ENCODE results near the gene CNGA1.
"Not testable (repeated sequence)": the region's sequence is repeated elsewhere in the genome, so short reads cannot be mapped to it uniquely, and the experiment has no call there.

Gene CNGA1

GRCh38 chr4:48010906-48011305, 5.6 kb downstream of the CNGA1 start:
- not testable (repeated sequence) for H3K4me1 ChIP-seq (ENCODE audit: control insufficient read depth, insufficient read depth, low read length); DNase-seq (ENCODE audit: low read depth); H3K36me3 ChIP-seq (ENCODE audit: control insufficient read depth, insufficient read depth, low read length, severe bottlenecking); H3K27me3 ChIP-seq (replicated peaks; ENCODE audit: control insufficient read depth, insufficient read depth, low read length); H3K4me3 ChIP-seq (ENCODE audit: low read length); H3K9ac ChIP-seq (ENCODE audit: low read length)
- H3K9me3 ChIP-seq (ENCODE audit: control insufficient read depth, low read length): peaks cover 29% of the 10 kb centered on the region

- H3K9ac ChIP-seq (ENCODE audit: low read length): no peak overlapping the region
- H3K4me3 ChIP-seq (ENCODE audit: low read length): no peak overlapping the region
- peaks cover 32% of the 10 kb centered on the region for H3K9me3 ChIP-seq (ENCODE audit: control insufficient read depth, low read length)
- no peaks in the 10 kb centered on the region for H3K36me3 ChIP-seq (ENCODE audit: control insufficient read depth, insufficient read depth, low read length, severe bottlenecking)
- no peak for DNase-seq (ENCODE audit: low read depth)
- no peaks in the 10 kb centered on the region for H3K27me3 ChIP-seq (replicated peaks; ENCODE audit: control insufficient read depth, insufficient read depth, low read length)
- no peaks in the 10 kb centered on the region for H3K4me1 ChIP-seq (ENCODE audit: control insufficient read depth, insufficient read depth, low read length)
Observed at GRCh38 chr4:48008021-48008596, 8.4 kb downstream of the CNGA1 start.

- Histone ChIP-seq H3K27me3 (replicated peaks; ENCODE audit: control insufficient read depth, insufficient read depth, low read length) (no peaks in the 10 kb centered on the region), H3K9ac (ENCODE audit: low read length) (no peak overlapping the region), H3K36me3 (ENCODE audit: control insufficient read depth, insufficient read depth, low read length, severe bottlenecking) (no peaks in the 10 kb centered on the region), H3K4me1 (ENCODE audit: control insufficient read depth, insufficient read depth, low read length) (no peaks in the 10 kb centered on the region), H3K9me3 (ENCODE audit: control insufficient read depth, low read length) (peaks cover 32% of the 10 kb centered on the region), H3K4me3 (ENCODE audit: low read length) (no peak overlapping the region)
- no peak for DNase-seq (ENCODE audit: low read depth)
Observed at GRCh38 chr4:48005781-48006180, 10.7 kb downstream of the CNGA1 start.

- not testable (repeated sequence) for H3K9ac ChIP-seq (ENCODE audit: low read length); H3K4me3 ChIP-seq (ENCODE audit: low read length); H3K4me1 ChIP-seq (ENCODE audit: control insufficient read depth, insufficient read depth, low read length); H3K36me3 ChIP-seq (ENCODE audit: control insufficient read depth, insufficient read depth, low read length, severe bottlenecking); H3K27me3 ChIP-seq (replicated peaks; ENCODE audit: control insufficient read depth, insufficient read depth, low read length)
- peaks cover 27% of the 10 kb centered on the region for H3K9me3 ChIP-seq (ENCODE audit: control insufficient read depth, low read length)
- peak; percentile 62 for DNase-seq (ENCODE audit: low read depth)
Observed at GRCh38 chr4:48003568-48003967, 12.9 kb downstream of the CNGA1 start.

GRCh38 chr4:48002267-48002666, 14.2 kb downstream of the CNGA1 start:
- DNase-seq (ENCODE audit: low read depth): no peak
- no peaks in the 10 kb centered on the region for H3K27me3 ChIP-seq (replicated peaks; ENCODE audit: control insufficient read depth, insufficient read depth, low read length)
- H3K9ac ChIP-seq (ENCODE audit: low read length): no peak overlapping the region
- no peaks in the 10 kb centered on the region for H3K4me1 ChIP-seq (ENCODE audit: control insufficient read depth, insufficient read depth, low read length)
- no peak overlapping the region for H3K4me3 ChIP-seq (ENCODE audit: low read length)
- H3K9me3 ChIP-seq (ENCODE audit: control insufficient read depth, low read length): peaks cover 15% of the 10 kb centered on the region
- H3K36me3 ChIP-seq (ENCODE audit: control insufficient read depth, insufficient read depth, low read length, severe bottlenecking): no peaks in the 10 kb centered on the region

GRCh38 chr4:47996021-47996420, 20.5 kb downstream of the CNGA1 start:
- Histone ChIP-seq H3K27me3 (replicated peaks; ENCODE audit: control insufficient read depth, insufficient read depth, low read length) (no peaks in the 10 kb centered on the region), H3K36me3 (ENCODE audit: control insufficient read depth, insufficient read depth, low read length, severe bottlenecking) (no peaks in the 10 kb centered on the region), H3K4me3 (ENCODE audit: low read length) (no peak overlapping the region), H3K4me1 (ENCODE audit: control insufficient read depth, insufficient read depth, low read length) (no peaks in the 10 kb centered on the region), H3K9me3 (ENCODE audit: control insufficient read depth, low read length) (peaks cover 2% of the 10 kb centered on the region), H3K9ac (ENCODE audit: low read length) (no peak overlapping the region)
- DNase-seq (ENCODE audit: low read depth): no peak

- H3K9me3 ChIP-seq (ENCODE audit: control insufficient read depth, low read length); H3K4me3 ChIP-seq (ENCODE audit: low read length); H3K36me3 ChIP-seq (ENCODE audit: control insufficient read depth, insufficient read depth, low read length, severe bottlenecking); DNase-seq (ENCODE audit: low read depth); H3K27me3 ChIP-seq (replicated peaks; ENCODE audit: control insufficient read depth, insufficient read depth, low read length); H3K9ac ChIP-seq (ENCODE audit: low read length); H3K4me1 ChIP-seq (ENCODE audit: control insufficient read depth, insufficient read depth, low read length): not testable (repeated sequence)
Observed at GRCh38 chr4:47992475-47992874, 24.0 kb downstream of the CNGA1 start.

- H3K27me3 ChIP-seq (replicated peaks; ENCODE audit: control insufficient read depth, insufficient read depth, low read length): no peaks in the 10 kb centered on the region
- H3K4me1 ChIP-seq (ENCODE audit: control insufficient read depth, insufficient read depth, low read length): no peaks in the 10 kb centered on the region
- peaks cover 10% of the 10 kb centered on the region for H3K9me3 ChIP-seq (ENCODE audit: control insufficient read depth, low read length)
- no peaks in the 10 kb centered on the region for H3K36me3 ChIP-seq (ENCODE audit: control insufficient read depth, insufficient read depth, low read length, severe bottlenecking)
- H3K4me3 ChIP-seq (ENCODE audit: low read length): no peak overlapping the region
- H3K9ac ChIP-seq (ENCODE audit: low read length): no peak overlapping the region
- DNase-seq (ENCODE audit: low read depth): no peak
Observed at GRCh38 chr4:47990145-47990544, 26.3 kb downstream of the CNGA1 start.

- no peaks in the 10 kb centered on the region for H3K9me3 ChIP-seq (ENCODE audit: control insufficient read depth, low read length)
- no peak overlapping the region for H3K4me3 ChIP-seq (ENCODE audit: low read length)
- H3K9ac ChIP-seq (ENCODE audit: low read length): no peak overlapping the region
- no peaks in the 10 kb centered on the region for H3K27me3 ChIP-seq (replicated peaks; ENCODE audit: control insufficient read depth, insufficient read depth, low read length)
- no peaks in the 10 kb centered on the region for H3K36me3 ChIP-seq (ENCODE audit: control insufficient read depth, insufficient read depth, low read length, severe bottlenecking)
- no peaks in the 10 kb centered on the region for H3K4me1 ChIP-seq (ENCODE audit: control insufficient read depth, insufficient read depth, low read length)
- DNase-seq (ENCODE audit: low read depth): no peak
Observed at GRCh38 chr4:47974566-47974965, 41.9 kb downstream of the CNGA1 start.

DNA sequence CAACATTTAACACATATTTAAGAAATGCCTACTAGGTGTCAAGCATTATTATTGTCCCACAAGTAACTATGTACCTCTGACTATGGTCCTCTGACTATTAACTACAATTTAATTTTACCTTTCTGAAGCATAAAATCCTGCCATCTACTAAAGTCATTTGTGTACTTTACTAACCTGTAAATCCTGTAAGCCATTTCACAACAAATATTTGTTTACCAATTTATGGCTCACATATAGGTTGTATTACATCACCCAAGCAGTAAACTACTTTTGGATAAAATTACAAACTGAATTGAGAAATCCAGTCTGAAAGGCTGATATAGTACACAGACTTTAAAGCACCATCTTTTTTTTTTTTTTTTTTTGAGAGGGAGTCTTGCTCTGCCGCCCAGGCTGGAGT, 43.8 kb downstream of the CNGA1 start:
- Histone ChIP-seq H3K27me3 (replicated peaks; ENCODE audit: control insufficient read depth, insufficient read depth, low read length) (no peaks in the 10 kb centered on the region), H3K9ac (ENCODE audit: low read length) (no peak overlapping the region), H3K36me3 (ENCODE audit: control insufficient read depth, insufficient read depth, low read length, severe bottlenecking) (no peaks in the 10 kb centered on the region), H3K4me1 (ENCODE audit: control insufficient read depth, insufficient read depth, low read length) (no peaks in the 10 kb centered on the region), H3K9me3 (ENCODE audit: control insufficient read depth, low read length) (no peaks in the 10 kb centered on the region), H3K4me3 (ENCODE audit: low read length) (no peak overlapping the region)
- no peak for DNase-seq (ENCODE audit: low read depth)

- no peak for DNase-seq (ENCODE audit: low read depth)
- no peak overlapping the region for H3K9ac ChIP-seq (ENCODE audit: low read length)
- peaks cover 3% of the 10 kb centered on the region for H3K9me3 ChIP-seq (ENCODE audit: control insufficient read depth, low read length)
- no peaks in the 10 kb centered on the region for H3K36me3 ChIP-seq (ENCODE audit: control insufficient read depth, insufficient read depth, low read length, severe bottlenecking)
- no peak overlapping the region for H3K4me3 ChIP-seq (ENCODE audit: low read length)
- H3K27me3 ChIP-seq (replicated peaks; ENCODE audit: control insufficient read depth, insufficient read depth, low read length): no peaks in the 10 kb centered on the region
- no peaks in the 10 kb centered on the region for H3K4me1 ChIP-seq (ENCODE audit: control insufficient read depth, insufficient read depth, low read length)
Observed at GRCh38 chr4:47972181-47972580, 44.3 kb downstream of the CNGA1 start.

DNA sequence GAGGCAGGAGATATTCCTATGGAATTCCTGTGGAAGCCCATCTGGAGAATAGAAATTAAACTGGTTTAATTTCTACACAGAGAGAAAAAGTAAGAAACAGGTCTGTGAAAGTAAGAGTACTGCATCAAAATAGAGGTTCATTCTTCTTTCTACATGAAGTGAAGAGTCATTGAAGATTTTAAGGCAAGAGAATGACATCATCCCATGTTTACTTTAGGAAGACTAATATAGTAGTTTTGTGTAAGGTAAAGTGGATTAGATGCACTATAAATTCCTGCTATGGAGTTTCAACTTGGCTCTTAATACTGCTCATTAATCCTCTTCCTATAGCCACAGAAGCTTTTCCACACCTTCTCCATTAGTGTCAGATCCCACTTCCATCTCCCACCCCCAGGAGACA, 47.6 kb downstream of the CNGA1 start:
- H3K27me3 ChIP-seq (replicated peaks; ENCODE audit: control insufficient read depth, insufficient read depth, low read length): no peaks in the 10 kb centered on the region
- no peak overlapping the region for H3K4me3 ChIP-seq (ENCODE audit: low read length)
- H3K36me3 ChIP-seq (ENCODE audit: control insufficient read depth, insufficient read depth, low read length, severe bottlenecking): no peaks in the 10 kb centered on the region
- peaks cover 4% of the 10 kb centered on the region for H3K9me3 ChIP-seq (ENCODE audit: control insufficient read depth, low read length)
- no peak for DNase-seq (ENCODE audit: low read depth)
- H3K4me1 ChIP-seq (ENCODE audit: control insufficient read depth, insufficient read depth, low read length): no peaks in the 10 kb centered on the region
- no peak overlapping the region for H3K9ac ChIP-seq (ENCODE audit: low read length)

All from adipocyte (in vitro differentiated cells).